HEK293 (cell line): ENCODE measurements around the gene BLVRB.

ENCODE experiments used
- CTCF ChIA-PET: fragments of 350-600 bp; formaldehyde crosslinking; extraction: SDS; loops from one replicate; lab custom pipeline; 2021; ENCODE audit warnings: antibody characterized with exemption; lab: Yijun Ruan, JAX
- POLR2A ChIA-PET: fragments of 300-600 bp; formaldehyde crosslinking; extraction: SDS; loops from one replicate; lab custom pipeline; 2020; ENCODE audit warnings: antibody characterized with exemption, inconsistent platforms; lab: Yijun Ruan, JAX
- H3K27ac ChIP-seq: fragments of 200-500 bp; sonication (Bioruptor generic); 2 replicates; pipeline ENCODE4 v1.5.1; 2014; ENCODE audit warnings: low read depth, low read length, control low read depth, inconsistent platforms; ENCODE audit errors: extremely low read depth
- H3K36me3 ChIP-seq, 2 experiments: fragments of 200-500 bp in 1 of 2; sonication (Bioruptor generic) in 1 of 2; 1 replicate in 1 of 2; 2 replicates in 1 of 2; pipeline ENCODE4 v1.5.1; 2014 to 2017; ENCODE audit warnings: inconsistent platforms in 2 of 2, low read length in 2 of 2; ENCODE audit not compliant: control insufficient read depth in 2 of 2, insufficient read depth in 1 of 2
- H3K4me1 ChIP-seq: fragments of 200-500 bp; sonication (Bioruptor generic); 2 replicates; pipeline ENCODE4 v1.5.1; 2014; ENCODE audit warnings: mild to moderate bottlenecking, low read length, inconsistent platforms; ENCODE audit not compliant: control insufficient read depth, insufficient read depth
- H3K4me3 ChIP-seq: 2 replicates; pipeline ENCODE4 v1.5.1; 2011; ENCODE audit warnings: low read depth, mild to moderate bottlenecking, control low read depth, low read length, moderate library complexity
- H3K9me3 ChIP-seq: fragments of 200-500 bp; sonication (Bioruptor generic); 2 replicates; pipeline ENCODE4 v1.5.1; 2014; ENCODE audit warnings: low read depth, low read length, inconsistent platforms; ENCODE audit not compliant: control insufficient read depth, insufficient read depth
- EGR2 ChIP-seq: fragments of 450-650 bp; formaldehyde crosslinking; IDR thresholded peaks from 2 replicates; pipeline ENCODE4 v1.5.1; 2016; ENCODE audit warnings: low read depth, missing biosample characterization, missing genetic modification characterization
- HOXD13 ChIP-seq: sonication (generic); formaldehyde crosslinking; IDR thresholded peaks from 2 replicates; pipeline ENCODE4 v1.8.0; 2022; ENCODE audit warnings: missing genetic modification reagents, borderline replicate concordance
- KLF10 ChIP-seq: fragments of 450-650 bp; IDR thresholded peaks from 2 replicates; pipeline ENCODE4 v1.5.1; 2018; ENCODE audit warnings: missing biosample characterization, mild to moderate bottlenecking, missing genetic modification characterization
- KLF8 ChIP-seq: fragments of 450-650 bp; formaldehyde crosslinking; IDR thresholded peaks from 2 replicates; pipeline ENCODE4 v1.5.1; 2016; ENCODE audit warnings: missing biosample characterization, missing genetic modification characterization
- MZF1 ChIP-seq: fragments of 450-650 bp; formaldehyde crosslinking; IDR thresholded peaks from 2 replicates; pipeline ENCODE4 v1.5.1; 2017; ENCODE audit warnings: missing biosample characterization, missing genetic modification characterization, borderline replicate concordance
- SALL2 ChIP-seq: fragments of 450-650 bp; formaldehyde crosslinking; IDR thresholded peaks from 2 replicates; pipeline ENCODE4 v1.5.0; 2017; ENCODE audit warnings: missing biosample characterization, mild to moderate bottlenecking, missing genetic modification characterization, borderline replicate concordance
- SCRT1 ChIP-seq: fragments of 450-650 bp; formaldehyde crosslinking; IDR thresholded peaks from 2 replicates; pipeline ENCODE4 v1.5.1; 2016; ENCODE audit warnings: missing biosample characterization, missing genetic modification characterization, borderline replicate concordance
- SP7 ChIP-seq: fragments of 450-650 bp; formaldehyde crosslinking; IDR thresholded peaks from 2 replicates; pipeline ENCODE4 v1.5.1; 2016; ENCODE audit warnings: missing biosample characterization, missing genetic modification characterization
- ZBTB20 ChIP-seq: fragments of 450-650 bp; formaldehyde crosslinking; IDR thresholded peaks from 2 replicates; pipeline ENCODE4 v1.5.1; 2016; ENCODE audit warnings: missing biosample characterization, missing genetic modification characterization
- ZNF274 ChIP-seq, 2 experiments: fragments of 200-500 bp in 1 of 2; fragments of 450-650 bp in 1 of 2; sonication (Bioruptor generic) in 1 of 2; formaldehyde crosslinking in 1 of 2; IDR thresholded peaks; 2 replicates each; pipeline versions ENCODE4 v1.5.1 to v1.6.1; 2014 to 2016; ENCODE audit warnings: borderline replicate concordance in 1 of 2, inconsistent platforms in 1 of 2, low read length in 1 of 2, missing biosample characterization in 1 of 2, missing genetic modification characterization in 1 of 2
- ZNF391 ChIP-seq: fragments of 450-650 bp; formaldehyde crosslinking; IDR thresholded peaks from 2 replicates; pipeline ENCODE4 v1.5.1; 2016; ENCODE audit warnings: low read depth, missing biosample characterization, missing genetic modification characterization, borderline replicate concordance
- ZNF394 ChIP-seq: fragments of 450-650 bp; formaldehyde crosslinking; IDR thresholded peaks from 2 replicates; pipeline ENCODE4 v1.5.1; 2016; ENCODE audit warnings: missing biosample characterization, missing genetic modification characterization, mild to moderate bottlenecking, moderate library complexity, borderline replicate concordance
- ZNF433 ChIP-seq: fragments of 450-650 bp; formaldehyde crosslinking; IDR thresholded peaks from 2 replicates; pipeline ENCODE4 v1.5.1; 2016; ENCODE audit warnings: missing biosample characterization, missing genetic modification characterization, low read depth
- ZNF585B ChIP-seq: fragments of 450-650 bp; formaldehyde crosslinking; IDR thresholded peaks from 2 replicates; pipeline ENCODE4 v1.5.1; 2016; ENCODE audit warnings: missing biosample characterization, missing genetic modification characterization
- ZNF626 ChIP-seq: fragments of 450-650 bp; sonication (Bioruptor Pico); formaldehyde crosslinking; IDR thresholded peaks from 2 replicates; pipeline ENCODE4 v1.5.1; 2018; ENCODE audit warnings: missing biosample characterization, missing genetic modification characterization, inconsistent platforms
- ZNF629 ChIP-seq: fragments of 450-650 bp; formaldehyde crosslinking; IDR thresholded peaks from 2 replicates; pipeline ENCODE4 v1.5.1; 2017; ENCODE audit warnings: missing biosample characterization, missing genetic modification characterization
- ZNF654 ChIP-seq: fragments of 450-650 bp; formaldehyde crosslinking; IDR thresholded peaks from 2 replicates; pipeline ENCODE4 v1.5.1; 2016; ENCODE audit warnings: low read depth, missing biosample characterization, missing genetic modification characterization
- ZNF768 ChIP-seq: fragments of 450-650 bp; formaldehyde crosslinking; IDR thresholded peaks from 2 replicates; pipeline ENCODE4 v1.5.1; 2018; ENCODE audit warnings: missing biosample characterization, mild to moderate bottlenecking, missing genetic modification characterization
- ZNF792 ChIP-seq: fragments of 450-650 bp; formaldehyde crosslinking; IDR thresholded peaks from 2 replicates; pipeline ENCODE4 v1.5.1; 2016; ENCODE audit warnings: missing biosample characterization, missing genetic modification characterization
- ZSCAN23 ChIP-seq: fragments of 450-650 bp; formaldehyde crosslinking; IDR thresholded peaks from 2 replicates; pipeline ENCODE4 v1.5.1; 2016; ENCODE audit warnings: missing biosample characterization, missing genetic modification characterization
- TF ChIP-seq, protein P1 (sequence below): fragments of 450-650 bp; formaldehyde crosslinking; IDR thresholded peaks from 2 replicates; pipeline ENCODE4 v1.5.1; 2016; ENCODE audit warnings: missing biosample characterization, missing genetic modification characterization
- TF ChIP-seq, protein P2 (sequence below): fragments of 450-650 bp; formaldehyde crosslinking; IDR thresholded peaks from 2 replicates; pipeline ENCODE4 v1.5.1; 2017; ENCODE audit warnings: missing biosample characterization, missing genetic modification characterization
- TF ChIP-seq, protein P3 (sequence below): fragments of 450-650 bp; formaldehyde crosslinking; IDR thresholded peaks from 2 replicates; pipeline ENCODE4 v1.5.1; 2016; ENCODE audit warnings: missing biosample characterization, missing genetic modification characterization, borderline replicate concordance
- TF ChIP-seq, protein P4 (sequence below): IDR thresholded peaks from 2 replicates; pipeline ENCODE4 v1.6.1; 2011; ENCODE audit warnings: mild to moderate bottlenecking, low read depth, low read length, borderline replicate concordance
- TF ChIP-seq, protein P5 (sequence below): fragments of 450-650 bp; formaldehyde crosslinking; IDR thresholded peaks from 2 replicates; pipeline ENCODE4 v1.5.1; 2016; ENCODE audit warnings: missing biosample characterization, missing genetic modification characterization

Gene BLVRB

DNA sequence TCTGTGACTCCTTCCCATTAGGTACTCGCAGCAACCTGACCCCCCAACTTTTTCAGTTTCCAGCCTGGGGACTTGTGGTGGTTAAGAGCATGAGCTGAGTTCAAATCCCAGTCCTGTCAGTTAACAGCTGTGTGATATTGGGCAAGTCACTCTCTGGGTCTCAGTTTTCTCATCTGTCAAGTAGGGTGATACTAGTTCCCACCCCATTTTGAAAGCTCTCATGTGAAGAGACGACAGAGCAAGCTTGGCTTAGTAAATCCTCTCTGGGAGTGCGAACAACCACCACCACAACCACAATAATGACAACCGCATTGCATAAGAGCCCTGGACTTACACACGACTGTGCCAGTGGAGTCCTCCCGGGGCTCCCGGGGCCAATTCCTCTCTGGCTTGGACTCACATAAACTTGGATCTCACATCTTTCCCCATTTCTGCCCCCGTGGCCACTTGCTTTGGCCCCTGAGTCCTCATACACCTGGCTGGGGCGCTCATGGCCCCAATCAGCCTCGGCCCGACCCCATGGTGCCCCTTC lies 454 bp downstream of the BLVRB start (continued):
- TF ChIP-seq, protein P1, sequence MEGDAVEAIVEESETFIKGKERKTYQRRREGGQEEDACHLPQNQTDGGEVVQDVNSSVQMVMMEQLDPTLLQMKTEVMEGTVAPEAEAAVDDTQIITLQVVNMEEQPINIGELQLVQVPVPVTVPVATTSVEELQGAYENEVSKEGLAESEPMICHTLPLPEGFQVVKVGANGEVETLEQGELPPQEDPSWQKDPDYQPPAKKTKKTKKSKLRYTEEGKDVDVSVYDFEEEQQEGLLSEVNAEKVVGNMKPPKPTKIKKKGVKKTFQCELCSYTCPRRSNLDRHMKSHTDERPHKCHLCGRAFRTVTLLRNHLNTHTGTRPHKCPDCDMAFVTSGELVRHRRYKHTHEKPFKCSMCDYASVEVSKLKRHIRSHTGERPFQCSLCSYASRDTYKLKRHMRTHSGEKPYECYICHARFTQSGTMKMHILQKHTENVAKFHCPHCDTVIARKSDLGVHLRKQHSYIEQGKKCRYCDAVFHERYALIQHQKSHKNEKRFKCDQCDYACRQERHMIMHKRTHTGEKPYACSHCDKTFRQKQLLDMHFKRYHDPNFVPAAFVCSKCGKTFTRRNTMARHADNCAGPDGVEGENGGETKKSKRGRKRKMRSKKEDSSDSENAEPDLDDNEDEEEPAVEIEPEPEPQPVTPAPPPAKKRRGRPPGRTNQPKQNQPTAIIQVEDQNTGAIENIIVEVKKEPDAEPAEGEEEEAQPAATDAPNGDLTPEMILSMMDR (tag by site-specific recombination): no peak
- TF ChIP-seq ZNF792 (tag by site-specific recombination): 0 out of 2 replicates have a peak, but pooled peaks have one; percentile 59
- TF ChIP-seq SCRT1: no peak
- TF ChIP-seq ZBTB20 (tag by site-specific recombination): peak; percentile 76; the same call in 1 of the 2 replicates
- TF ChIP-seq, protein P2, sequence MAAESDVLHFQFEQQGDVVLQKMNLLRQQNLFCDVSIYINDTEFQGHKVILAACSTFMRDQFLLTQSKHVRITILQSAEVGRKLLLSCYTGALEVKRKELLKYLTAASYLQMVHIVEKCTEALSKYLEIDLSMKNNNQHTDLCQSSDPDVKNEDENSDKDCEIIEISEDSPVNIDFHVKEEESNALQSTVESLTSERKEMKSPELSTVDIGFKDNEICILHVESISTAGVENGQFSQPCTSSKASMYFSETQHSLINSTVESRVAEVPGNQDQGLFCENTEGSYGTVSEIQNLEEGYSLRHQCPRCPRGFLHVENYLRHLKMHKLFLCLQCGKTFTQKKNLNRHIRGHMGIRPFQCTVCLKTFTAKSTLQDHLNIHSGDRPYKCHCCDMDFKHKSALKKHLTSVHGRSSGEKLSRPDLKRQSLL (tag by site-specific recombination): 0 out of 2 replicates have a peak, but pooled peaks have one; percentile 13
- no peak for TF ChIP-seq EGR2 (tag by site-specific recombination)
- no peak; the same call in 1 of the 2 replicates for TF ChIP-seq ZNF629 (tag by site-specific recombination)
- TF ChIP-seq ZNF768 (tag by site-specific recombination): peak; percentile 90; the same call in 1 of the 2 replicates
- no peak for TF ChIP-seq KLF10
- 0 out of 2 replicates have a peak, but pooled peaks have one; percentile 12 for TF ChIP-seq ZSCAN23 (tag by site-specific recombination)
- TF ChIP-seq, protein P3, sequence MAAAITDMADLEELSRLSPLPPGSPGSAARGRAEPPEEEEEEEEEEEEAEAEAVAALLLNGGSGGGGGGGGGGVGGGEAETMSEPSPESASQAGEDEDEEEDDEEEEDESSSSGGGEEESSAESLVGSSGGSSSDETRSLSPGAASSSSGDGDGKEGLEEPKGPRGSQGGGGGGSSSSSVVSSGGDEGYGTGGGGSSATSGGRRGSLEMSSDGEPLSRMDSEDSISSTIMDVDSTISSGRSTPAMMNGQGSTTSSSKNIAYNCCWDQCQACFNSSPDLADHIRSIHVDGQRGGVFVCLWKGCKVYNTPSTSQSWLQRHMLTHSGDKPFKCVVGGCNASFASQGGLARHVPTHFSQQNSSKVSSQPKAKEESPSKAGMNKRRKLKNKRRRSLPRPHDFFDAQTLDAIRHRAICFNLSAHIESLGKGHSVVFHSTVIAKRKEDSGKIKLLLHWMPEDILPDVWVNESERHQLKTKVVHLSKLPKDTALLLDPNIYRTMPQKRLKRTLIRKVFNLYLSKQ (tag by site-specific recombination): no peak
- TF ChIP-seq HOXD13 (CRISPR knock-in tag): no peak
- no peak for TF ChIP-seq SP7 (tag by site-specific recombination)
- TF ChIP-seq ZNF394 (tag by site-specific recombination): no peak

DNA sequence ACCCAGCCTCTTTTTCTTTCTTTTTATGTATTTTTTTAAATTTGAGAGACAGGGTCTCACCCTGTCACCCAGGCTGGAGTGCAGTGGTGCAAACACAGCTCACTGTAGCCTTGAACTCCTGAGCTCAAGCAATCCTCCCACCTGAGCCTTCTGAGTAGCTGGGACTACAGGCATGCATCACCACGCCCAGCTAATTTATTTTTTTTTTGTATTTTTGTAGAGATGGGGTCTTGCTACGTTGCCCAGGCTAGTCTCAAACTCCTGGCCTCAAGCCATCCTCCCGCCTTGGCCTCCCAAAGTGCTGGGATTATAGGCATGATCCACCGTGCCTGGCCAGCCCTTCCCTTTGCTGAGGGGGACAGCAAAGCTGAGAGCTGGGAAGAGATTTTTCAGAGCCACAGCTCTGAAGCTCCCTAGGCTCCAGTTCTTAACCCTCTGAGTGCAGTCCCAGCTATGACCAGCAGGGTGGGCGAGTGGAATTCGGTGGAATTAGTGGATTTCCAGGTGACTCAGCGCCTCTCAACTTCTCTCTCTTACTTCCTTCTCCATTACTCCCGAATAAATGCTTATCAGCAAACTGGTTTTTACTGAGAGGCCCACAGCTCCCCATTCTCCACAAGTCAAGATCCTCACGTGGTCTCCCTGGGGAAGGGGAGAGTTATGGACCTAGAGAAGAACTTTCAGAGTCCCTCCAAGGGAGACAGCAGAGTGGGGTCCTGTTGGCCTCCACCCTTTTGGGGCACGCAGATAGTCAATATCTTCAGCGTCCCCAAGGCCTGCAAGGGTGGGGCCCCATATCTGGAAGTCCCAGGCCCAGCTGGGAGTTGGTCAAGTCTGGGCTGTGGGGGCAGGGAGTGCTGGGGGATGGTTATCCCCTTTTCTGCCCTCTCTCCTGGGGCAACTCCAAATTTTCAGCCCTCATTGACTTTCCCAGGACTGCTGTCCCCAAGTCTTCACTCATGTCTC lies 1.2 kb downstream of the BLVRB start:
- POLR2A ChIA-PET: interaction anchor here (0.5 to 5.2 kb wide), 20 partner anchors 11 to 1029 kb away, joined by 3 to 74 read pairs (median 4); partner anchors contain the start of genes C19orf47, EGLN2, PLD3 and RPS16
- Histone ChIP-seq H3K36me3 (no peaks in the 10 kb centered on the region; a peak in 1 of 3 replicates), H3K27ac (peak overlapping the region; percentile 19; the same call in 1 of the 2 replicates), H3K4me3 (no peak overlapping the region), H3K9me3 (no peaks in the 10 kb centered on the region), H3K4me1 (peaks cover 13% of the 10 kb centered on the region)
- CTCF ChIA-PET: interaction anchor here (0.6 to 5.9 kb wide), 62 partner anchors 9 to 1131 kb away, joined by 3 to 98 read pairs (median 5); partner anchors contain the start of genes LTBP4, PLD3, PRX and SERTAD1
- TF ChIP-seq ZNF654 (tag by site-specific recombination) (peak; percentile 96), ZNF626 (tag by site-specific recombination) (no peak), ZBTB20 (tag by site-specific recombination) (no peak; the same call in 1 of the 2 replicates), ZNF585B (tag by site-specific recombination) (no peak), ZNF629 (tag by site-specific recombination) (peak; percentile 42; the same call in 1 of the 2 replicates), MZF1 (tag by site-specific recombination) (peak; percentile 88), ZNF391 (tag by site-specific recombination) (0 out of 2 replicates have a peak, but pooled peaks have one; percentile 81), ZNF274 (IDR thresholded peaks at IDR 0.05; ENCODE audit: low read length) (no peak), ZNF274 (tag by site-specific recombination; IDR thresholded peaks at IDR 0.05; ENCODE audit: borderline replicate concordance) (0 out of 2 replicates have a peak, but pooled peaks have one; percentile 27), SALL2 (tag by site-specific recombination) (no peak), KLF8 (peak; percentile 90), ZNF433 (tag by site-specific recombination) (no peak)
- TF ChIP-seq, protein P4, sequence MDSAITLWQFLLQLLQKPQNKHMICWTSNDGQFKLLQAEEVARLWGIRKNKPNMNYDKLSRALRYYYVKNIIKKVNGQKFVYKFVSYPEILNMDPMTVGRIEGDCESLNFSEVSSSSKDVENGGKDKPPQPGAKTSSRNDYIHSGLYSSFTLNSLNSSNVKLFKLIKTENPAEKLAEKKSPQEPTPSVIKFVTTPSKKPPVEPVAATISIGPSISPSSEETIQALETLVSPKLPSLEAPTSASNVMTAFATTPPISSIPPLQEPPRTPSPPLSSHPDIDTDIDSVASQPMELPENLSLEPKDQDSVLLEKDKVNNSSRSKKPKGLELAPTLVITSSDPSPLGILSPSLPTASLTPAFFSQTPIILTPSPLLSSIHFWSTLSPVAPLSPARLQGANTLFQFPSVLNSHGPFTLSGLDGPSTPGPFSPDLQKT: no peak
- TF ChIP-seq, protein P5, sequence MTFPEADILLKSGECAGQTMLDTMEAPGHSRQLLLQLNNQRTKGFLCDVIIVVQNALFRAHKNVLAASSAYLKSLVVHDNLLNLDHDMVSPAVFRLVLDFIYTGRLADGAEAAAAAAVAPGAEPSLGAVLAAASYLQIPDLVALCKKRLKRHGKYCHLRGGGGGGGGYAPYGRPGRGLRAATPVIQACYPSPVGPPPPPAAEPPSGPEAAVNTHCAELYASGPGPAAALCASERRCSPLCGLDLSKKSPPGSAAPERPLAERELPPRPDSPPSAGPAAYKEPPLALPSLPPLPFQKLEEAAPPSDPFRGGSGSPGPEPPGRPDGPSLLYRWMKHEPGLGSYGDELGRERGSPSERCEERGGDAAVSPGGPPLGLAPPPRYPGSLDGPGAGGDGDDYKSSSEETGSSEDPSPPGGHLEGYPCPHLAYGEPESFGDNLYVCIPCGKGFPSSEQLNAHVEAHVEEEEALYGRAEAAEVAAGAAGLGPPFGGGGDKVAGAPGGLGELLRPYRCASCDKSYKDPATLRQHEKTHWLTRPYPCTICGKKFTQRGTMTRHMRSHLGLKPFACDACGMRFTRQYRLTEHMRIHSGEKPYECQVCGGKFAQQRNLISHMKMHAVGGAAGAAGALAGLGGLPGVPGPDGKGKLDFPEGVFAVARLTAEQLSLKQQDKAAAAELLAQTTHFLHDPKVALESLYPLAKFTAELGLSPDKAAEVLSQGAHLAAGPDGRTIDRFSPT: 0 out of 2 replicates have a peak, but pooled peaks have one; percentile 10
